ENCODE results near the gene AGRN. TPM values are rescaled to one million over a fixed set of nuclear protein-coding genes. Genes with fewer than 3 reads are reported as not detected.

AGRN gene
- total RNA-seq, 1 donor from 2014 or later = 166 TPM

DNA sequence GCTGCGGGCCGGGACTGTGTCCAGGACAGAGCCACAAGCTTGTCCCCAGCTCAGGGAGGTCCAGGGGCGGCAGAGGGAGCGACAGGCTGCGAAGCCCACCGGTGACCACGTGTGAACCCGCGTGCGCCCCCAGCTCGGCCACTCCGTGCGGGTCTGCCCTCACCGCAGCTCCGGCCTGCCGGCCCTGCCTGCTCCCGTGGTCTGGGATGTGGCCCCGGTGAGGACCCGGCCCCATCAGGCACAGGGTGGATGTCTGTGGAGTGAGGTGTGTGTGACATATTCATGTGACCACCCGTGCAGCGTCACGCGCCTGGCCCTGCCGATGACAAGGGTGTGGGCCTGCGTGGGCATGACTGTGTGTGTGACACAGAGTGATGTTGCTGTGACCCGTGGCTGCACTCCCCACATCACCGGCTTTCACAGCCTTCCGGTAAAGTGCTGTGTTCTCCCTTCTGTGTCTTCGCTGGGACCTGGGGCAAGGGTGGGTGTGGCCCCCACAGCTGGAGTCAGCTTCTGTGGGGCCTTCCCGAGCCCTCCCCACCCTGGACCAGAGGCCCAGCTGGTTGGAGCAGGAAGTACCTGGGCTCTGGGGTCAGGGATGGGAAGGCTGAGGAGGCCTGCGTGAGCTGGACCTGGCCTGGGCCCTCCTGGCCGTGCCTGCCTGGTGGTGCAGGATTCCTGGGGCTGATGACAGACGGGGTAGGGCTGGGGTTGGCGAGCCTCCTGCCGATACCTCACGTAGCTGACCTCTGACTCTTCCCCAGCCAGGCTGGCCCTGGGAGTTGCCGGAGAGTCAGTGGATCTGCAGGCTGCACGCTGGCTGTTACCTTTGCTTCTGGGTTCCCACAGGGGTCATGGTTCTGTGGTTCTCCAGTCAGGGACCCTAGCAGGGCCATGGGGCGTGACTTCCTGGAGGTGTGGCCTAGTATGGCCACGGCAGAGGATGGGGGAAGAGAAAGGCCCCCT lies 50.1 kb downstream of the AGRN start:
- Mint-ChIP-seq H3K4me1 (ENCODE audit: unreplicated experiment) (peaks cover 8% of the 10 kb centered on the region), H3K4me3 (peak overlapping the region; percentile 67), H3K27me3 (peaks cover 15% of the 10 kb centered on the region), H3K27ac (peak overlapping the region; percentile 86), H3K9me3 (no peaks in the 10 kb centered on the region), H3K36me3 (no peaks in the 10 kb centered on the region)
- no peak for DNase-seq (ENCODE audit: extremely low spot score, unreplicated experiment)
- TF ChIP-seq, protein P1, sequence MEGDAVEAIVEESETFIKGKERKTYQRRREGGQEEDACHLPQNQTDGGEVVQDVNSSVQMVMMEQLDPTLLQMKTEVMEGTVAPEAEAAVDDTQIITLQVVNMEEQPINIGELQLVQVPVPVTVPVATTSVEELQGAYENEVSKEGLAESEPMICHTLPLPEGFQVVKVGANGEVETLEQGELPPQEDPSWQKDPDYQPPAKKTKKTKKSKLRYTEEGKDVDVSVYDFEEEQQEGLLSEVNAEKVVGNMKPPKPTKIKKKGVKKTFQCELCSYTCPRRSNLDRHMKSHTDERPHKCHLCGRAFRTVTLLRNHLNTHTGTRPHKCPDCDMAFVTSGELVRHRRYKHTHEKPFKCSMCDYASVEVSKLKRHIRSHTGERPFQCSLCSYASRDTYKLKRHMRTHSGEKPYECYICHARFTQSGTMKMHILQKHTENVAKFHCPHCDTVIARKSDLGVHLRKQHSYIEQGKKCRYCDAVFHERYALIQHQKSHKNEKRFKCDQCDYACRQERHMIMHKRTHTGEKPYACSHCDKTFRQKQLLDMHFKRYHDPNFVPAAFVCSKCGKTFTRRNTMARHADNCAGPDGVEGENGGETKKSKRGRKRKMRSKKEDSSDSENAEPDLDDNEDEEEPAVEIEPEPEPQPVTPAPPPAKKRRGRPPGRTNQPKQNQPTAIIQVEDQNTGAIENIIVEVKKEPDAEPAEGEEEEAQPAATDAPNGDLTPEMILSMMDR (conservative IDR thresholded peaks at IDR 0.05) = no peak

DNA sequence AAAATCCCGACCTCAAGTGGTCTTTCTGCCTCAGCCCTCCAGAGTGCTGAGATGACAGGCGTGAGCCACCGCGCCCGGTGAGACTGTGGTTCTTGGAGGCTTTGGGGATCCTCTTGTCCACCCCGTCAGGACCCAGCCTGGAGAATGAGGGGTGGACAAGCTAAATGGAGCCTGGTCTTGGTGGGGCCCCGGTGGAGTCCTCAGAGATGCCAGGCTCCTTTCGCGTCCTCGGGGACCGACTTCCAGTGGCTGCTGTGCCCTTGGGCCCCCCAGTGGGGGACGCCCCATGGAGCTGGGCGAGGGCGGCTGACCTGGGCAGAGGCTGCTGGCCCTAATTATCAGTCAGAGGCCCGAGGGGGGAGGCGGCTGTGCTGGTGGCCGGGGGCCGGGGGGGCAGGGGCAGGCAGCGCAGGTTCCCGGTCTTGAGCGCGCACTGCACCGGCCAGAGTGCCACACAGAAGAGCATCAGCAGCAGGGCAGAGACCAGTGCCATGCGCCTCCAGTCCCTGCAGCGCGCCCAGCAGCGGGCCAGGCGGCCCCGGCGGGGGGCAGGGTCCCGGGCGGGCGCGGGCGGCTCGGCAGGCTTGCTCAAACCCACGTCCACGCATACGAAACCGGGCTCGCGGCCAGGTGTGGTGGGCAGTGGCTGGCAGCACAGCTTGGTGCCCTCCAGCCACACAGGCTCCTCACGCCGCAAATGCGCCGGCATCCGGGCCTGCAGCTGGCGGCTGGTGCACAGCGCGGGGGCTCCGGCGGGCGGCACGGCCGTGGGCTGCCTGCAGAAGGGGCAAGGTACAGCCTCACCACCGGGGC lies 51.8 kb downstream of the AGRN start:
- peak overlapping the region; percentile 31 for H3K27ac Mint-ChIP-seq

DNA sequence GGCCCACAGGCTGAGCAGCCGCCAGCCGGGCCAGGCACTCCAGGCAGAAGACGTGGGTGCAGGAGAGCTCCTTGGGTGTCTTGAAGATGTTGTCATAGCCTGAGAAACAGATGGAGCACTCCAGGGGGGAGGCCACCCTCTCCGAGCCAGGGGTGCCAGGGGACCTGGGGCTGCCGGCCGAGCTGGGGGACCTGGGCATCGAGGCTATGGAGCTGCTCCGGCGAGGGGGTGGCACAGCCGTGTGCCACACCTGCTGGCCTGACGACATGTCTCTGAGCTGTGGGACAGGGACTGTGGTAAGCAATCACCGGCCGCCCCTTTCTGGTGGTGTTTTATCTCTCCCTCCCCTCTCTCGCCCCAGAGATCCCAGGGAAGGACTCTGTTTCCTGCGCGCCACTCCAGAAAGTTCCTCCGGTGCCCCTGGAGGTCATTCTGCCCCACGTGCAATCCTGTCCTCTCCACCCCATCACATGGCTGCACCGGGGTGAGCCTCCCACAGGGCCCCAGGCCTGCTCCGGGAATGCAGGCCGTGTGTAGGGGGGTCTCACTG lies 52.5 kb downstream of the AGRN start:
- H3K9me3 Mint-ChIP-seq = no peaks in the 10 kb centered on the region
- TF ChIP-seq, protein P1 (conservative IDR thresholded peaks at IDR 0.05) = no peak
- peaks cover 10% of the 10 kb centered on the region for H3K27me3 Mint-ChIP-seq
- H3K27ac Mint-ChIP-seq = no peak overlapping the region
- no peak for DNase-seq (ENCODE audit: extremely low spot score, unreplicated experiment)
- H3K4me1 Mint-ChIP-seq (ENCODE audit: unreplicated experiment) = peaks cover 8% of the 10 kb centered on the region
- no peaks in the 10 kb centered on the region for H3K36me3 Mint-ChIP-seq
- no peak overlapping the region for H3K4me3 Mint-ChIP-seq

More for the DNA sequence above, 51.8 kb downstream of the AGRN start:
- H3K4me1 Mint-ChIP-seq (ENCODE audit: unreplicated experiment) = peaks cover 8% of the 10 kb centered on the region
- H3K9me3 Mint-ChIP-seq = no peaks in the 10 kb centered on the region
- no peak overlapping the region for H3K4me3 Mint-ChIP-seq
- no peak for DNase-seq (ENCODE audit: extremely low spot score, unreplicated experiment)
- TF ChIP-seq, protein P1 (conservative IDR thresholded peaks at IDR 0.05) = no peak
- no peaks in the 10 kb centered on the region for H3K36me3 Mint-ChIP-seq
- peaks cover 10% of the 10 kb centered on the region for H3K27me3 Mint-ChIP-seq

DNA sequence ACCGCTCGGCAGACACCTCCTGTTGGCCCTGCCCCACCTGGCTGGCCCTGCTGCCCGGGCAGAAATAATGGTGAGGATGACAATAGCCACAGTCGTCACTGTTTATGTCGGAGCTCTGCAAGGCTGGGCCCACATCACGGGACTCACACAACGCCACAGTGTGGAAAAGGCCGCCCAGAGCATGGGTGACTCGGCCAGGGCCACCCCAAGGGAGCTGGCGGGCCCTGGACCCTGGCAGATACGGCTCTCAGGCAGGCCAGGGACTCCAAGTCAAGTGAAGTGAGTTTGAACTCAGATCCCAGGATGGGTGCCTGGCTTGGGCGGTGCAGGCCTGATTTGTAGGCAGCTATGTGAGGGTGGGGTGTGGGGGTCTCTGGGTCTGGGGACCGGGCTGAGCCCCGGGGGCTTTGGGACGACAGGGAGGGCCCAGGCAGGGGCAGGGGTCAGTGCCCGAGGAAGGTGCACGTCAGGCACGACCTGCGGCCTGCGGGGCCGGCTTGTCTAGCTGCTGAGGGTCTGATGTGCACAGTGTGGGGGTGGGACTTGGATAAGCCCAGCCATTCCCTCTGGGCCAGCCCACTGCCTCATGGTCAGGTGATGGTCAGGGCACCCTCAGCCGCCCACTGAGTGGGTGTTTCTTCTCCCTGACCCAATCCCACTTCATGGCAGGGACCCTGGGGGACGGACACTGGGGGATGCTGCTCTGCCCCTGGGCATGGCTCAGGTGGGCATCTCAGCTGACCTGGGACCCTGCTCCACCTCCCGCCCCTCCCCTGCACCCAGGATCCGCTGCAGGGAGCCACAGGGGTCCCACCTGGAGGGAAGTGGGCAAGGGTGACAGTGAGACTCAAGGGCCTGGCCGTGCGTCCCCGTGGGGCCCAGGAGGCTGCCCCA lies 53.2 kb downstream of the AGRN start:
- TF ChIP-seq, protein P1 (conservative IDR thresholded peaks at IDR 0.05) = no peak
- no peak for DNase-seq (ENCODE audit: extremely low spot score, unreplicated experiment)
- no peak overlapping the region for H3K4me3 Mint-ChIP-seq
- H3K36me3 Mint-ChIP-seq = no peaks in the 10 kb centered on the region
- peak overlapping the region; percentile 78 for H3K27ac Mint-ChIP-seq
- peaks cover 8% of the 10 kb centered on the region for H3K4me1 Mint-ChIP-seq (ENCODE audit: unreplicated experiment)
- H3K27me3 Mint-ChIP-seq = peaks cover 8% of the 10 kb centered on the region
- H3K9me3 Mint-ChIP-seq = no peaks in the 10 kb centered on the region
